Activated CD4-positive, alpha-beta T cell treated with anti-CD3 and anti-CD28 coated beads, Interleukin-2, Interleukin-4, amounts not matched to agents 100 ng/mL and 50 ng/mL, durations not matched to agents 16 hours and 8 hours (primary cell): Measurements from ENCODE around the gene CLTB.
"Not testable (repeated sequence)": the region's sequence is repeated elsewhere in the genome, so short reads cannot be mapped to it uniquely, and the experiment has no call there.

Experiments
- DNase-seq: peaks from one replicate; pipeline ENCODE4 v3.0.0-alpha.2; 2020; ENCODE audit warnings: low spot score

CLTB gene, protein sequence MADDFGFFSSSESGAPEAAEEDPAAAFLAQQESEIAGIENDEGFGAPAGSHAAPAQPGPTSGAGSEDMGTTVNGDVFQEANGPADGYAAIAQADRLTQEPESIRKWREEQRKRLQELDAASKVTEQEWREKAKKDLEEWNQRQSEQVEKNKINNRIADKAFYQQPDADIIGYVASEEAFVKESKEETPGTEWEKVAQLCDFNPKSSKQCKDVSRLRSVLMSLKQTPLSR

GRCh38 chr5:176415952-176416924 is at the start of gene CLTB:
CLTB (minus strand) TSS chr5:176416539; CDS start chr5:176416363, 176 bp downstream.
- peak; percentile 86 for DNase-seq

DNA sequence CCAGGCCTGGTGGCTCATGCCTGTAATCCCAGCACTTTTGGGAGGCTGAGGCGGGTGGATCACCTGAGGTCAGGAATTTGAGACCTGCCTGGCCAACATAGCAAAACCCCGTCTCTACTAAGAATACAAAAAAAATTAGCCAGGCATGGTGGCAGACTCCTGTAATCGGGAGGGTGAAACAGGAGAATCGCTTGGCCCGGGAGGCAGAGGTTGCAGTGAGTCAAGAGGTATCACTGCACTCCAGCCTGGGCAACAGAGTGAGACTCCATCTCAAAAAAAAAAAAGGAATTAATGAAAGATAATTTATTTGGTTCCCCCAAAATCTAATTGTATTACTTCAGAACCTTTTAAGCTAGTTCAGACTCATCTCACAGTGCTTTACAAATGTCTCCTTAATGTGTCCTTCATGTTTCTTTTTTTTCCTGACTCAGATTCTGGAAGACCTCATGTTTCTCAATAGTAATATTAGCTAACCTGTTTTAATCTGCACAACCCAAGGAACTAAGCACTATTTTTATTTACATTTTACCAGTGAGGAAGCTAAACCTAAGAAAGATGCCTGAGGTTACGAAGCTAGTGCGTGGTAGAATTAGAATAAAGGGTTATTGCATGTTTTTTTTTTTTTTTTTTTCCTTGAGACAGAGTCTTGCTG is 46.9 kb upstream of the CLTB start:
- DNase-seq, result no peak

- no peak for DNase-seq
Measured at GRCh38 chr5:176461349-176461748, 45.0 kb upstream of the CLTB start.

GRCh38 chr5:176458904-176459561 is 42.7 kb upstream of the CLTB start:
- no peak for DNase-seq

- DNase-seq, result no peak
Measured at GRCh38 chr5:176454724-176455394, 38.5 kb upstream of the CLTB start.

DNA sequence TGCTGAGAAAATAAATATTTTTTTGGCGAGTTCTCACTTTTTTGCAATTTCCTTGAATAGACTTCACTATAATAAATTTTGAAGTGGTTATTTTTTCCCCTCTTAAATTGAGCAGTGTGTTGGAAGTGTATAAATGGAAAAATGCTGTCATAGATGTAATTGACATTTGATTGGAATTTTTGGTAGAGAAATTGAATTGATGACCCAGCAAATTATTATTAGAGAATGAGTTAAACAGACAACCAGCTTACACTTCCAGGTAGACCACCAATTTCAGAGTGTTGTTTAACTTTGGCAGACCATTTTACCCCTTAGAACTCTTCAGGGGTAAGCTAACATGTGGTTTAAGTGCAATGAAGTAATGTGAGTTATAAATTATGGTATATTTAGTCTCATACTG is 33.7 kb upstream of the CLTB start:
- DNase-seq, result no peak

GRCh38 chr5:176447978-176448608 is 31.8 kb upstream of the CLTB start, which contains the start of gene FAF2:
FAF2 (plus strand) TSS chr5:176448385; CDS start chr5:176448408, 23 bp downstream.
- DNase-seq, result peak; percentile 99

- DNase-seq, result no peak
Measured at GRCh38 chr5:176447591-176447977, 31.2 kb upstream of the CLTB start.

DNA sequence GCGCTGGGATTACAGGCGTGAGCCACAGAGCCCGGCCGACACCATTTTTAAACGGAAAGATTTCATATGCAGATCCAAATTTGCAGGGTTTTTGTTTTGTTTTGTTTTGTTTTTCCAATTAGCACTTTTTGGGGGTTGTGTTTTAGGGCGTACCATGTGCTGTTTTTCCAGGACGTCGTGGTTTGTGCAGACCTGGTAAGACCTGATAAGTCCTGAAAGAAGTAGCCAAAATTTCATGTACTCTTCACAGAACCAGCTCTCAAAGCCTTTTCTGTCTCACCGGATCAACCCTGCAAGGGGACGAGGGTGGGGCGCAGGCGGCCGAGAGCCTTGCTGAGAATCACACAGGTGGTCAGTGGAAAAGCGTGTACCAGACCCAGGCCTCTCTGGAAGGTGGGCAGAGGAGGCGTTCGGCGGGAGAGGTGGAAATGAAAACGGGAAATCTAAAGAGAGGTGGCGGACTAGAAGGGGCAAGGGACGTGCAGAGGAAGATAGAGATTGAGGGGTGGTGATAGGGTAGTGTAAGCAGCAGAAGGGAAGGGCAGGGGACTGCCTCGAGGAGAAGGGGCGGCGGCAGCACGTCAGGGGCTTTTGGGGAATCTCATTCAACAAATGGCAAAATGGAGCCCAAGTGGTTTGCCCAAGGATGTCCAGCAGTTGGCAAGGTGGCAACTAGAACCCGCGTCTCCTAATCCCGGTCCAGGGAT is 30.7 kb upstream of the CLTB start:
- no peak for DNase-seq

- DNase-seq, result no peak
Measured at GRCh38 chr5:176446028-176446665, 29.8 kb upstream of the CLTB start.

- no peak for DNase-seq
Measured at GRCh38 chr5:176444742-176445141, 28.4 kb upstream of the CLTB start.

DNA sequence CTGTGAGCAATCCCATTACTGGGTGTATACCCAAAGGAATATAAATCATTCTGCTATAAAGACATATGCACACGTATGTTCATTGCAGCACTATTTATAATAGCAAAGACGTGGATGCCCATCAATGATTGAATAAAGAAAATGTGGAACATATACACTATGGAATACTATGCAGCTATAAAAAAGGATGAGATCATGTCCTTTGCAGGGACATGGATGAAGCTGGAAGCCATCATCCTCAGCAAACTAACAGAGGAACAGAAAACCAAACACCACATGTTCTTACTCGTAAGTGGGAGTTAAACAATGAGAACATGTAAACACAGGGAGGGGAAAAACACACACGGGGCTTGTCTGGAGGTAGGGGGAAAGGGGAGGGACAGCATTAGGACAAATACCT is 26.6 kb upstream of the CLTB start:
- DNase-seq, result not testable (repeated sequence)

DNA sequence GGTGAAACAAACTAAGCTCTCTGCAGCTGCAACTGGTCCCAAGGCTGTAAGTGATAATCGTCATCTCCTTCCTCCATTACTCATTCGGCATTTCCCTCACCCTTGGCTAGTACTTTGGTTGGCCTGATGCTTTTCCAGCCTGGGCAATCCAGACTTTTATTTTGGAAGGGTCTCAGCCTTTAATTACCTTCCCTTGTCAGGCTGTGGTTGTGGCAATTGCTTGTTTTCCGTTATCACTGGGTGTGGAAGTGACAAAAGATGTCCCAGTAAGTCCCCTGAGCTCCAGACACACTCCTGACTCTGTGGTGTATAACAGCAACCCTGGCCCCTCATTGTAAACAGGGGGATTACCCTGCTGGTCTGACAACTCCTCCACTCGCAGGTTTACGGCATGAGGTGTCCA is 25.6 kb upstream of the CLTB start:
- DNase-seq, result peak; percentile 2

- no peak for DNase-seq
Measured at GRCh38 chr5:176440927-176441706, 24.8 kb upstream of the CLTB start.

DNA sequence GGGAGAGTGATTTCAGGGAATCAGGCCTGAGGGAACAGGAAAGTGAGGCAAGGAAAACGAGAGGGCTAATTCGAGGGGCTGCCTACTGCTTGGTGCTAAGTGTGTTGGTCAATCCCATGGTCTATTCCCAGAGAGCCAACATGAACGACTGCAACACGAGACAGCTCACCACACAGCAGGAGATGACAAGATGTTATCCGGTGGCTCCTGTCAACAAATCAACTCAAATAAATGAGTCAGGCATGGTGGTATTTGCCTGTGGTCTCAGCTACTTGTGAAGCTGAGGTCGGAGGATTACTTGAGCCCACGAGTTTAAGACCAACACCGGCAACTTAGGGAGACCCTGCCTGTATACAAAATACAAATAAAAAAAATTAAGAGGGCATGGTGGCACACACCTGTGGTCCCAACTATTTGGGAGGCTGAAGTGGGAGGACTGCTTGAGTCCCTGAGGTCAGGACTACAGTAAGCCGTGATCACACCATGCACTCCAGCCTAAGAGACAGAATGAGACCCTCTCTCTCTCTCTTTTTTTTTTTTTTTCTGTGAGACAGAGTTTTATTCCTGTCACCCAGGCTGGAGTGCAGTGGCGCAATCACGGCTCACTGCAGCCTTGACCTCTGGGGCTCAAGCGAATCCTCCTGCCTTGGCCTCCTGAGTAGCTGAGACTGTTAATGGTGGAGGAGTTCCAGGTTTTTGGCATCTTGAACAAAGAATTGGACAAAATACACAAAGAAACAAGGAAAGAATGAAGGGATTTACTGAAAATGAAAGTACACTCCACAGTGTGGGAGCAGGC is 22.8 kb upstream of the CLTB start:
- no peak for DNase-seq

GRCh38 chr5:176436656-176437055 is 20.3 kb upstream of the CLTB start:
- peak; percentile 37 for DNase-seq

DNA sequence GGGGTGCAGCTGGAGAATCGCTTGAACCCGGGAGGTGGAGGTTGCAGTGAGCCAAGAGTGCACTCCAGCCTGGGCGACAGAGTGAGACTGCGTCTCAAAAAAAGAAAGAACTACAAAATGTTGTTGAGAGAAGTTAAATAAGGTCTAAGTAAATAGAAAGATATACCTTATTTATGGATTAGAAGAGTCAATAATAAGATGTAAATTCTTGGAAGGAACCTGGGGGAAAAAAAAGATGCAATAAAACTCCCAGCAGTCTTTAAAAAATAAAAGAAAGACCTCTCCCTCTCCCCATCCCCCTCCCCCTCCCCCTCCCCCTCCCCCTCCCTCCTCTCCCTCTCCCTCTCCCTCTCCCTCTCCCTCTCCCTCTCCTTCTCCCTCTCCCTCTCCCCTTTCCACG is 16.4 kb upstream of the CLTB start:
- no peak for DNase-seq

DNA sequence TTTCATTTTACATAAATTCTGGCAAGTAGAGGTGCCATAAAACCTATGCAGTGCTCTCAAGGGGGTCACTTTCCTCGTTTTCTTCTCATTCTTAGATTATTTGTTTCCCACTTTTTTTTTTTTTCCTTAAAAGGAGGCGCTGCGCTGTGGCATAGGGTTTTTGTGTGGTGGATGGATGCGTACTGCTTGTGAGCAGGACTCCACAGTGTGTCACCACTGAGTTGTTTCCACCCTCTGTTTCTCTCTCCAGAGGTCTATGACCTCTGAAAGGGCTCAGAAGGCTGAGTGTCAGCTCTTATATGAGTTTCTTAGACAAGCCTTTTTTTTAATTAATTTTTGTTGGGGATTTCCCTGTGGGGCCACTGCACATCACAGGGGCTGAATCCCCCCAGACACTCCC is 13.6 kb upstream of the CLTB start:
- DNase-seq, result no peak
